Mesenchymal stem cell (in vitro differentiated cells and primary cell): ENCODE measurements around the gene MEAK7.

Source experiments
- DNase-seq: peaks from one replicate; pipeline ENCODE4 v3.0.0-alpha.2; 2013
- H2AFZ ChIP-seq: one replicate; pipeline ENCODE4 v1.6.1; 2013; ENCODE audit warnings: low read depth, mild to moderate bottlenecking, control low read depth, inconsistent platforms, low read length, moderate library complexity
- H2AK5ac ChIP-seq: 2 replicates; pipeline ENCODE4 v1.6.1; 2013; ENCODE audit warnings: low read length, moderate library complexity, mild to moderate bottlenecking, inconsistent platforms; ENCODE audit not compliant: severe bottlenecking
- H2BK120ac ChIP-seq: one replicate; pipeline ENCODE4 v1.6.1; 2013; ENCODE audit warnings: low read depth, mild to moderate bottlenecking, inconsistent platforms, low read length, moderate library complexity
- H2BK12ac ChIP-seq, 2 experiments: one replicate each; pipeline ENCODE4 v1.6.1; 2013; ENCODE audit warnings: inconsistent platforms in 2 of 2, low read length in 2 of 2, mild to moderate bottlenecking in 2 of 2, moderate library complexity in 2 of 2, control low read depth in 1 of 2
- H2BK15ac ChIP-seq: one replicate; pipeline ENCODE4 v1.6.1; 2013; ENCODE audit warnings: mild to moderate bottlenecking, low read depth, inconsistent platforms; ENCODE audit not compliant: poor library complexity, severe bottlenecking
- H2BK5ac ChIP-seq: 2 replicates; pipeline ENCODE4 v1.6.1; 2013; ENCODE audit warnings: low read depth, mild to moderate bottlenecking, low read length, control low read depth, inconsistent platforms; ENCODE audit not compliant: poor library complexity, severe bottlenecking
- H3K14ac ChIP-seq, 2 experiments: one replicate each; pipeline ENCODE4 v1.6.1; 2013; ENCODE audit warnings: inconsistent platforms in 2 of 2, low read length in 2 of 2, control low read depth in 1 of 2, mild to moderate bottlenecking in 1 of 2, moderate library complexity in 1 of 2
- H3K18ac ChIP-seq, 2 experiments: one replicate each; pipeline ENCODE4 v1.6.1; 2013; ENCODE audit warnings: inconsistent platforms in 2 of 2, low read length in 2 of 2, control low read depth in 1 of 2, low read depth in 1 of 2, mild to moderate bottlenecking in 1 of 2
- H3K23ac ChIP-seq, 2 experiments: one replicate each; pipeline ENCODE4 v1.6.1; 2013; ENCODE audit warnings: inconsistent platforms in 2 of 2, low read length in 2 of 2, mild to moderate bottlenecking in 2 of 2, moderate library complexity in 2 of 2, control low read depth in 1 of 2
- H3K27ac ChIP-seq: 2 replicates; pipeline ENCODE4 v1.5.1; 2013; ENCODE audit warnings: mild to moderate bottlenecking, moderate library complexity, low read length, control low read depth, inconsistent platforms; ENCODE audit not compliant: poor library complexity, severe bottlenecking
- H3K27me3 ChIP-seq, 2 experiments: 2 replicates each; pipeline versions ENCODE4 v1.6.1 to v1.7.0; 2013; ENCODE audit warnings: low read length in 2 of 2, mild to moderate bottlenecking in 2 of 2, moderate library complexity in 2 of 2, control low read depth in 1 of 2, inconsistent platforms in 1 of 2; ENCODE audit not compliant: control insufficient read depth in 1 of 2, insufficient read depth in 1 of 2
- H3K36me3 ChIP-seq, 2 experiments: 2 replicates each; pipeline versions ENCODE4 v1.6.1 to v1.7.0; 2013; ENCODE audit warnings: low read length in 2 of 2, control low read depth in 1 of 2, inconsistent platforms in 1 of 2, low read depth in 1 of 2, mild to moderate bottlenecking in 1 of 2; ENCODE audit not compliant: insufficient read depth in 2 of 2, control insufficient read depth in 1 of 2
- H3K4ac ChIP-seq, 2 experiments: one replicate each; pipeline ENCODE4 v1.6.1; 2013; ENCODE audit warnings: inconsistent platforms in 2 of 2, low read length in 2 of 2, mild to moderate bottlenecking in 2 of 2, moderate library complexity in 2 of 2, control low read depth in 1 of 2, low read depth in 1 of 2
- H3K4me1 ChIP-seq: 2 replicates; pipeline ENCODE4 v1.6.1; 2013; ENCODE audit warnings: low read depth, low read length, control low read depth; ENCODE audit not compliant: control insufficient read depth, insufficient read depth
- H3K4me2 ChIP-seq: 2 replicates; pipeline ENCODE4 v1.6.1; 2013; ENCODE audit warnings: low read length, mild to moderate bottlenecking, inconsistent platforms; ENCODE audit not compliant: poor library complexity, severe bottlenecking
- H3K4me3 ChIP-seq, 2 experiments: 2 replicates each; pipeline versions ENCODE4 v1.5.1 to v1.7.0; 2013; ENCODE audit warnings: low read length in 2 of 2, mild to moderate bottlenecking in 2 of 2, control low read depth in 1 of 2, low read depth in 1 of 2; ENCODE audit not compliant: insufficient read depth in 1 of 2
- H3K79me1 ChIP-seq: replicated peaks from 2 replicates; pipeline ENCODE4 v1.6.1; 2013; ENCODE audit warnings: mild to moderate bottlenecking, control low read depth, low read length, inconsistent platforms; ENCODE audit not compliant: poor library complexity, severe bottlenecking
- H3K9ac ChIP-seq: 2 replicates; pipeline ENCODE4 v1.7.0; 2013; ENCODE audit warnings: mild to moderate bottlenecking, low read length, moderate library complexity
- H3K9me3 ChIP-seq: 2 replicates; pipeline ENCODE4 v1.7.0; 2013; ENCODE audit warnings: mild to moderate bottlenecking, low read length; ENCODE audit not compliant: control insufficient read depth
- H4K8ac ChIP-seq: one replicate; pipeline ENCODE4 v1.6.1; 2013; ENCODE audit warnings: inconsistent platforms, mild to moderate bottlenecking, low read length, moderate library complexity
- H4K91ac ChIP-seq: one replicate; pipeline ENCODE4 v1.6.1; 2013; ENCODE audit warnings: mild to moderate bottlenecking, low read length, inconsistent platforms
- WGBS: methylation state at CpG from one replicate; pipeline ENCODE4 v1.1.7; 2013; ENCODE audit warnings: mixed read lengths; 5-methylcytosine and 5-hydroxymethylcytosine counted together

Gene MEAK7

GRCh38 chr16:84499638-84500037 lies 4.8 kb downstream of the MEAK7 start:
- no peak overlapping the region for H3K4me2 ChIP-seq
- no peak overlapping the region for H2BK5ac ChIP-seq
- 92% methylated on average over 15 of the region's 15 CpGs for WGBS
- H3K9ac ChIP-seq = no peak overlapping the region
- no peaks in the 10 kb centered on the region for H3K27me3 ChIP-seq
- peaks cover 34% of the 10 kb centered on the region for H3K79me1 ChIP-seq
- no peak for DNase-seq
- H2BK15ac ChIP-seq = no peak overlapping the region
- H4K91ac ChIP-seq = no peak overlapping the region
- no peak overlapping the region for H3K14ac ChIP-seq
- no peak overlapping the region for H2BK120ac ChIP-seq
- no peak overlapping the region for H4K8ac ChIP-seq
- no peak overlapping the region for H2BK12ac ChIP-seq
- no peak overlapping the region for H3K4ac ChIP-seq
- H3K23ac ChIP-seq = no peak overlapping the region
- H3K4me1 ChIP-seq = peaks cover 23% of the 10 kb centered on the region
- no peak overlapping the region for H2AK5ac ChIP-seq
- no peak overlapping the region for H2AFZ ChIP-seq
- H3K18ac ChIP-seq = no peak overlapping the region
- H3K4me3 ChIP-seq = no peak overlapping the region
- H3K36me3 ChIP-seq = peaks cover 46 to 73% of the 10 kb centered on the region in 2 experiments
- H3K27ac ChIP-seq = no peak overlapping the region
- no peaks in the 10 kb centered on the region for H3K9me3 ChIP-seq

GRCh38 chr16:84498859-84499620 lies 5.4 kb downstream of the MEAK7 start:
- no peaks in the 10 kb centered on the region for H3K27me3 ChIP-seq
- H3K9me3 ChIP-seq = no peaks in the 10 kb centered on the region
- H2AFZ ChIP-seq = no peak overlapping the region
- H3K23ac ChIP-seq = no peak overlapping the region
- no peak overlapping the region for H2BK120ac ChIP-seq
- H4K8ac ChIP-seq = no peak overlapping the region
- no peak overlapping the region for H3K9ac ChIP-seq
- H3K18ac ChIP-seq = no peak overlapping the region
- no peak overlapping the region for H3K4ac ChIP-seq
- WGBS = 94% methylated on average over 13 of the region's 13 CpGs
- H3K27ac ChIP-seq = no peak overlapping the region
- peaks cover 22% of the 10 kb centered on the region for H3K4me1 ChIP-seq
- H2BK12ac ChIP-seq = no peak overlapping the region
- peaks cover 34% of the 10 kb centered on the region for H3K79me1 ChIP-seq
- no peak overlapping the region for H2AK5ac ChIP-seq
- peaks cover 46 to 79% of the 10 kb centered on the region in 2 experiments for H3K36me3 ChIP-seq
- H3K4me3 ChIP-seq = no peak overlapping the region
- no peak overlapping the region for H3K4me2 ChIP-seq
- DNase-seq = no peak
- H2BK15ac ChIP-seq = no peak overlapping the region
- no peak overlapping the region for H2BK5ac ChIP-seq
- no peak overlapping the region for H4K91ac ChIP-seq
- no peak overlapping the region for H3K14ac ChIP-seq

- Histone ChIP-seq H4K8ac (no peak overlapping the region), H2BK15ac (no peak overlapping the region), H3K14ac (no peak overlapping the region), H2BK120ac (no peak overlapping the region), H3K18ac (no peak overlapping the region), H3K4me3 (no peak overlapping the region), H3K36me3 (peaks cover 46 to 87% of the 10 kb centered on the region in 2 experiments), H3K9ac (no peak overlapping the region), H3K9me3 (no peaks in the 10 kb centered on the region), H3K23ac (no peak overlapping the region), H2AK5ac (no peak overlapping the region), H3K4ac (no peak overlapping the region), H3K27me3 (no peaks in the 10 kb centered on the region), H3K4me2 (no peak overlapping the region), H4K91ac (no peak overlapping the region), H3K27ac (no peak overlapping the region), H2BK12ac (no peak overlapping the region), H3K4me1 (peaks cover 16% of the 10 kb centered on the region), H3K79me1 (peaks cover 29% of the 10 kb centered on the region), H2BK5ac (no peak overlapping the region), H2AFZ (no peak overlapping the region)
- DNase-seq = no peak
- 100% methylated on average over 2 of the region's 2 CpGs for WGBS
Measured at GRCh38 chr16:84498223-84498610, 6.2 kb downstream of the MEAK7 start.

- Histone ChIP-seq H3K23ac (no peak overlapping the region), H3K14ac (no peak overlapping the region), H2AFZ (no peak overlapping the region), H3K79me1 (peaks cover 29% of the 10 kb centered on the region), H3K9ac (no peak overlapping the region), H3K4me2 (no peak overlapping the region), H3K4me1 (peaks cover 14% of the 10 kb centered on the region), H3K36me3 (peaks cover 46 to 93% of the 10 kb centered on the region in 2 experiments), H3K4me3 (no peak overlapping the region), H3K27me3 (no peaks in the 10 kb centered on the region), H2AK5ac (no peak overlapping the region), H3K18ac (no peak overlapping the region), H3K9me3 (no peaks in the 10 kb centered on the region), H2BK12ac (no peak overlapping the region), H3K27ac (no peak overlapping the region), H2BK15ac (no peak overlapping the region), H4K8ac (no peak overlapping the region), H2BK5ac (no peak overlapping the region), H4K91ac (no peak overlapping the region), H3K4ac (no peak overlapping the region), H2BK120ac (no peak overlapping the region)
- 93% methylated on average over 16 of the region's 18 CpGs for WGBS
- DNase-seq = no peak
Measured at GRCh38 chr16:84497418-84498222, 6.8 kb downstream of the MEAK7 start.
